Measurements from ENCODE around the gene HSPA2.
"Not testable (repeated sequence)": the region's sequence is repeated elsewhere in the genome, so short reads cannot be mapped to it uniquely, and the experiment has no call there.

The HSPA2 gene

GRCh38 chr14:64562436-64562835, 21.9 kb downstream of the HSPA2 start:
- no peak for DNase-seq

- no peak for DNase-seq
Observed at GRCh38 chr14:64563696-64564095, 23.2 kb downstream of the HSPA2 start.

- no peak for DNase-seq
Observed at GRCh38 chr14:64566651-64567122, 26.1 kb downstream of the HSPA2 start.

GRCh38 chr14:64569138-64569631, 28.6 kb downstream of the HSPA2 start:
- no peak for DNase-seq

- DNase-seq: not testable (repeated sequence)
Observed at GRCh38 chr14:64569646-64570045, 29.1 kb downstream of the HSPA2 start.

GRCh38 chr14:64572386-64573104, 32.0 kb downstream of the HSPA2 start:
- no peak for DNase-seq

GRCh38 chr14:64573109-64573508, 32.6 kb downstream of the HSPA2 start:
- DNase-seq: no peak

- no peak for DNase-seq
Observed at GRCh38 chr14:64574371-64575107, 34.0 kb downstream of the HSPA2 start.

GRCh38 chr14:64577211-64577610, 36.7 kb downstream of the HSPA2 start:
- DNase-seq: no peak

- DNase-seq: no peak
Observed at GRCh38 chr14:64580467-64580866, 39.9 kb downstream of the HSPA2 start.

GRCh38 chr14:64581363-64581762, 40.8 kb downstream of the HSPA2 start:
- DNase-seq: no peak

- DNase-seq: no peak
Observed at GRCh38 chr14:64581817-64582216, 41.3 kb downstream of the HSPA2 start.

GRCh38 chr14:64584190-64584589, 43.6 kb downstream of the HSPA2 start:
- no peak for DNase-seq

- no peak for DNase-seq
Observed at GRCh38 chr14:64591809-64592208, 51.3 kb downstream of the HSPA2 start.

Data from central memory CD4-positive, alpha-beta T cell (primary cell).